H1 (cell line): Measurements from ENCODE around the gene CDKL5.

ENCODE experiments used
- CTCF ChIP-seq, 3 experiments: IDR thresholded peaks; 1 replicate in 2 of 3; 2 replicates in 1 of 3; pipeline versions ENCODE4 v1.5.1 to v1.6.1; 2011; ENCODE audit warnings: low read length in 3 of 3, mild to moderate bottlenecking in 3 of 3, inconsistent platforms in 2 of 3, low read depth in 1 of 3, moderate library complexity in 1 of 3; ENCODE audit not compliant: insufficient read depth in 1 of 3; ENCODE audit errors: control extremely low read depth in 1 of 3
- EP300 ChIP-seq, 2 experiments: IDR thresholded peaks; 1 replicate in 1 of 2; 2 replicates in 1 of 2; pipeline ENCODE4 v1.6.1; 2011 to 2012; ENCODE audit warnings: low read depth in 2 of 2, low read length in 2 of 2, mild to moderate bottlenecking in 2 of 2, borderline replicate concordance in 1 of 2, inconsistent platforms in 1 of 2, moderate library complexity in 1 of 2
- USF2 ChIP-seq: IDR thresholded peaks from 2 replicates; pipeline ENCODE4 v1.6.1; 2011; ENCODE audit warnings: low read length, improper control_type of control experiment

GRCh38 chrX:18424482-18425198, 768 bp upstream of the CDKL5 start:
- no peak for TF ChIP-seq CTCF (IDR thresholded peaks at IDR 0.05; ENCODE audit: control extremely low read depth in 1 of 3, insufficient read depth in 1 of 3, low read depth in 1 of 3, low read length in 3 of 3)
- no peak for TF ChIP-seq EP300 (IDR thresholded peaks at IDR 0.05; ENCODE audit: borderline replicate concordance in 1 of 2, low read depth in 2 of 2, low read length in 2 of 2)
- TF ChIP-seq USF2: no peak
